SK-N-MC (cell line): Measurements from ENCODE around the gene FOSL2.

Source experiments
- EZH2 ChIP-seq: fragments of 200-600 bp; sonication (generic); IDR thresholded peaks from one replicate; pipeline ENCODE4 v1.6.1; 2017; ENCODE audit warnings: antibody characterized with exemption
- FOXP2 ChIP-seq: optimal IDR thresholded peaks from 2 replicates; pipeline ENCODE3; 2011; ENCODE audit warnings: mild to moderate bottlenecking, moderate library complexity; ENCODE audit not compliant: insufficient read depth; ENCODE audit errors: extremely low read length, control extremely low read depth
- POLR2AphosphoS5 ChIP-seq: IDR thresholded peaks from 2 replicates; pipeline ENCODE4 v1.6.1; 2012; ENCODE audit warnings: mild to moderate bottlenecking, low read depth, low read length, borderline replicate concordance

GRCh38 chr2:28381225-28382180 lies 11.2 kb upstream of the FOSL2 start:
- TF ChIP-seq EZH2 (no peak), POLR2AphosphoS5 (no peak), FOXP2 (no peak)
